ENCODE data around the gene ACOXL.

DNA sequence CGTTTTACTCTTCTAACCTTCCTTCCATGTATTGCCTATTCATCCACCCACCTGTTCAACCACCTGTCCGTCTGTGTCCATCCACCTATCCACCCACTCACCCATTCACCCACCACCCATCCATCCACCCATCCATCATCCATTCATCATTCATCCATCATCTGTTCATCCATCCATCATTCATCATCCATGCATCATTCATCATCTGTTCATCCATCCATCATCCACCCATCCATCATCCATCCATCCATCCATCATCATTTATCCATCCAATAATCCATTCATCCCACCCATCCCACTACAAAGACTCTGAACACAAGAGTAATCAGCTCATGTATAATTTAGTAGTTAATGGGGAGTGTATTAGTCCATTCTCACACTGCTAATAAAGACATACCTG, 78.0 kb downstream of the ACOXL start:
- TF ChIP-seq CTCF (IDR thresholded peaks at IDR 0.05): no peak
- no peak for TF ChIP-seq POLR2A (IDR thresholded peaks at IDR 0.05)
